GM19193 (cell line): ENCODE results near the gene ZNF678.

Source experiments
- POLR2A ChIP-seq: IDR thresholded peaks from 4 replicates; pipeline ENCODE4 v1.6.1; 2011; ENCODE audit not compliant: insufficient read depth, insufficient read length; ENCODE audit errors: extremely low read depth

ZNF678 gene

DNA sequence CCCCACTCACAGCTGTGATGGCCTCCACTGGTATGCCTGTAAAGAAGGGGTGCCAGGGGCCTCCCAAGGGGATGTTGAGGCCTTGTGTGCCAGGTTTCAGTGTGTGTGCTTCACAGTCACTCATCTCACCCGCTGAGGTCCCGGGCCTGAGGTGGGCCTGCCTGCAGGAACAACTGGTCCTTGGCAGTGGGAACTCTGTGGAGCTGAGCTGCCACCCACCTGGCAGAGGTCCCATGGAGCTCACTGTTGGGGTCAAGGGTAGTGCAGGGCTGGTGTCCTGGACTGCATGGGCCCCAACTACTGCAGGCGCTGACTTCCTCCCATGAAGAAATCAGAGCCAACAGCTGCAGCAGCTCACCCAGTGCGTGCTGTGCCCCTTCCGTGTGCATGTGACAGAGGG, 17.3 kb upstream of the ZNF678 start:
- TF ChIP-seq POLR2A: no peak

DNA sequence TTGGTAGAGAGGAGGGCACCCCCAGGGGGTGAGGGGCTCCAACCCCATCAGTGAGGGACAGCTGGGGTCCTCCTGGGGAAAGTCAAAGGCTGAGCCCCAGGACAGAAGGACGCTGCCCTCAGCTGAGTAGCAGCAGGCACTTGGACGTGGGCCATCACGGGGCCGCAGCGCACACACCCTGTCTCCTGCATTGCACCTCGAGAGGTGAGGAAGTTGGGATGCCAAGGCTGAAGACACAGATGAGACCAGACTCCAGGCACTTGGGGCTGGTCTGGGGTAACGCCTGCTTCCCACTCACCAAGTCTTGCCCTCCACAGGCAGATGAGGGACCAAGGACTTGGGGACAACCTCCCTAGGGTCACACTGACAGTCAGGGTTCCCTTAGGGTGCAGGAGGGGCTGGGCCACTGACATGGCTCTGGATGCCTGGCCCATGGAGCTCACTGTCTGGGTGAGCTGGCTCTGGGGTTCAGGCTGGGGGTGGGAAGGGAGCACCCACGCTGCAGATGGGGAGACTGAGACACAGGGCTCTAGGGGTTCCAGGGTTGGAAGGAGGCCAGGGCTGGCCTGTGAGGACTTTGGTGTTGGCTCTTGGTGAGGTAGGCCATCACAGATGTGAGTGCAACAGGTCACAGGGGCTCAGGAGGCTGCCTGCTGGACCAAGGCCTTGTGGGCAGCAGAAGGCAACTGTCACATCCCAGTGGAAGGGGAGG, 16.6 kb upstream of the ZNF678 start:
- TF ChIP-seq POLR2A: no peak

DNA sequence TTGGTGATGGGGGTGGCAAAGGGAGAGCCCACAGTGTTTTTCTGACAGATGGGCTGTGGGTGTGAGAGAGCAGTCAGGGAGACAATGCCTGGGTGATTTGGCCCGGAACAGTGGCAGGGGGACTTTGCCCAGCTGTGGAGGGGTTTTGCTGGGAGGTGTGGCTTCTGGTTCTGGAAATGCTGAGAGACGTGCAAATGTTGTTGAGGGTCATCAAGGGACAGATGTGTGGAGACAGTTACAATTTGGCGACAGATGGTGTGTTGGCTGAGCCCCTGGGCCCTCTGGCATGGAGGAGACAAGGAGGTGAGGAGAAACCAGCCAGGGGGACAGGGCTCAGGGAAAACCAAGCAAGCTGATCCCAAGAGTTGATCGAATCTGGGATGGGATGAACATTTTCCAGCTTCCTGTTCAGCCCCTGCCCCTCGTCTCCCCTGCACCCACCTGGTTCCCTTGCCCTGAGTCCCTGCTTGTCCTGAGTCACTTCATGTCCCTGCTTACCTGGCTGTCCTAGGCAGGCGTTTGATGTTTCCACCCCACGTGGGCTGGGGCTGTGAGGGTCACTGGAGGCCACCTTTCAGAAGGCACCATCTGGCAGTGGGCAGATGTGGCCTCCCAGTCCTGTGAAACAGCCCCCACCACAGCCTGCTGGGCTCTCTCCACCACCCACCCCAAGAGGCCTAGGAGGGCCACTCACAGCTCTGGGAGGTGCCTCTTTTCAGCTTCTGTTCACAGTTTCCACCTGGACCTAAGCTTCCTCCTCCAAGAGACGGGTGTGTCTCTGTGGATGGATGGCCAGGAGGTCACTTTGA, 15.8 kb upstream of the ZNF678 start:
- no peak for TF ChIP-seq POLR2A

DNA sequence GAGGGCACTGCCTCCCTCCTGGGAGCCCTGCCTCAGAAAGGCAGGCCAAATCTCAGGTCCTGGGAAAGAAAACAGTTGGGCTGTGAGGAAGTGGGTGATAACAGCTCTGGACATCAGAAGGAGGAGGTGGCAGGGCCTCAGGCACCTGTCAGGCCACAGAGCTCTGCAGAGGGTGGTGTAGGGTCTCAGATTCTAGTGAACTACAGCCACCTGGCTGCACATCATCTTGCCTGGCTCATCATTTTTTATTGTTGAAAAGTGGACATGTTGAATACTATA, 15.3 kb upstream of the ZNF678 start:
- no peak for TF ChIP-seq POLR2A

DNA sequence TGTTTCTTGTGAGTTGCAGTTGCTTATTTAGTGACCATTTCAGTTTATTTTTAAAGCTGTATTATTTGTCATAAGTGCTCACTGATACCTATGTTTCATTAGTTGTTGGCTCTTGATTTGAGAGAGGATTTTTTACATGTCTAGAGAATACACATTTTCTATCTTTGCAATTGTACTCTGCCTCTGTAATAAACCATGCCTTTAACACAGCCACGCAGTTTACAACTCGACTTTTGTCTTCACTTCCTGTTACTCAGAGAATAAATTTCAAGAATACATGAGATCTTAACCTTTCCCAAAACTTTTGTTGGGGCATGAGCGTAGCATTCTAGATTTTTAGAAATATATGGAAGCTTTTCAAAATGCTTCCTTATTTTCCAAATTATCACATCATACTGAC, 14.9 kb upstream of the ZNF678 start:
- no peak for TF ChIP-seq POLR2A

DNA sequence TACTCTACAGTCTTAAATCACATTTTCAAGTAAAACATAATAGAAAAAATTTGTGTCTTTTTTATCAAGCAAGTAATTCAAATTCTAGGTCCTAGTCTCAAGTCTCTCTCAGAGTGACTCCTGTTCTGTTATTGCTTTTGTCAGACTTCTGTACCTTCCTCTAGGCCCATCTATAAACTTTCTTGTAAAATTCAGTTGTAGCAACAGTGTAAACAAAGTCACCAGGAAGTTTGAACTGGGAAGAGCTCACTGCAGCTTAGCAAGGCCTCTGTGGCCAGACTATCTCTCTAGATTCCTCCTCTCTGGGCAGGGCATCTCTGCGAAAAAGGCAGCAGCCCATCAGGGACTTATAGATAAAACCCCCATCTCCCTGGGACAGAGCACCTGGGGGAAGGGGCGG, 13.5 kb upstream of the ZNF678 start:
- no peak for TF ChIP-seq POLR2A

DNA sequence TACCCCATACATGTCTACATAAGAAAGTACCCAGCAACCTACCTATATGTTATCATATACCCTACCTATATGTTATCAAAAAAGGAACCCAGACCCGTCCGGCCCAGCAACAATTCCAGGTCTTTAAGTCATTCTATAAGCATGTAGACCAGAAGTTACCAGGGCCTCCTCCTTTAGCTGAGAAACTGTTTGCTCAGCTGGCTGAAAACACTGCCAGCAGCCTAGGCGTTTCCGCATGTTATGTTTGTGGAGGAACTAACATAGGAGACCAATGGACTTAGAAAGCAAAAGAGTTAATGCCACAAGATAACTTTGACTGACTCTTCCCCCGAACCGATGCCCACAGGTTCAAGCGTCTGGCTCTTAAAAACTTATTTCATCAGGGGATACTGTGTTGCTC, 7.1 kb upstream of the ZNF678 start:
- TF ChIP-seq POLR2A: no peak

DNA sequence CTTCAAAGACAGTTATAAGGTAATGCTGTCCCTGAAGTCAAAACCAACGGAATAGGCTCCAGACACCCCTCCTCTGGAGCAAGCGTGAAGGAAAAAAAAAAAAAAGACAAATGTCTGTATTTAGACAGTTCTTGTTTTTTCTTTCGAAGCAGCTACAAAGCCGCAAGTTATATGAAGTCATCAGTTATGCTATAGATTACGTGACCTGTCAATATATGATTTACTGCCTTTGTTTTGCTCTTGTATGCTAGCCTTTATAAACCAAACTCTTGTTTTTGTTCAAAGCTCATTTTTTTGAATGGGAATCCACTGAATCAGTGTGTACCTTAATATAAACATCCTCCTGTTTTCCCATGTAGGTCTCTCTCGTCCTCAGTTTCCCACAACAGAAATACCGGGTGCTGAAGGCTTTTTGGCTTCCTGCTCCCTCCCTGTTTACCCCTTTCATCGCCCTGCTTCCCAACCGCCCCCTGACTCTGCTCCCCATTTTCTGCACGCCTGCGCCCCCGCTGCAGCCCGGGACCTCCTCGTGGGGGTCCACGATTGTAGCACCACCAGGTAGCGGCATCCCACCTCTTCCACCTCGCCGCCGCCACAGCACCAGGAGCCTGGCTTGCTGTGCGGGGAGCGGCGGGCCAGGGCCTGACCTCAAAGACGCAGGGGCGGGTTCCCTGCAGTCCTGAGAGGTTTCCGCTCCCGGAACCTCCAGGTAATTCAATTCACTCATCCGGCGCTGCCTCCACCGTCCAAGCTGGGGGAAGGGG, 5.2 kb upstream of the ZNF678 start:
- no peak for TF ChIP-seq POLR2A

DNA sequence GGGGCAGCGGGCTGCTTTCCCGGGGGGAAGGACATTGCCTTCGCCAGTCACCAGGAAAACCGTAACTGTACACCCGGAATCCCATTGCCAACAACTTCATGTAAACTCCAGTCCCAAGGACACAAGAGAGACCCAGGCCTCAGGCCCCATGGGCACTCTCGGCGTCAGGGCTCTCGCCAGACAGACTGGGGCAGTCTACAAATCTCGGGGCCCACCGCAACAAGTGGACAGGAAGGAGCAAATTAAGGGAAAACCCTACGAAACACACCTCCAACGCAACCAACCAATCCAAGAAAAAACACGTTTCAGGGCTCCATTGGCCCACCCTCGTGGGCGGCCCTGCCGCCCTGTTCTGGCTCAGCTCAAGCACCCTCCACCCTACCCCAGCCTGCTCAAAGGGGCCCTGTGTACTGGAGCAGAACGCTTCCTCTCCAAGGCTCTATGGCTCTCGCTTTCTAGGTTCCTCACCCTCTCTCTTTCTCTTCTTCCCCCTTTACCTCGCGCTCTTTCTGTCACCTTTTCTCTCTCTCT, 4.6 kb upstream of the ZNF678 start:
- no peak for TF ChIP-seq POLR2A

DNA sequence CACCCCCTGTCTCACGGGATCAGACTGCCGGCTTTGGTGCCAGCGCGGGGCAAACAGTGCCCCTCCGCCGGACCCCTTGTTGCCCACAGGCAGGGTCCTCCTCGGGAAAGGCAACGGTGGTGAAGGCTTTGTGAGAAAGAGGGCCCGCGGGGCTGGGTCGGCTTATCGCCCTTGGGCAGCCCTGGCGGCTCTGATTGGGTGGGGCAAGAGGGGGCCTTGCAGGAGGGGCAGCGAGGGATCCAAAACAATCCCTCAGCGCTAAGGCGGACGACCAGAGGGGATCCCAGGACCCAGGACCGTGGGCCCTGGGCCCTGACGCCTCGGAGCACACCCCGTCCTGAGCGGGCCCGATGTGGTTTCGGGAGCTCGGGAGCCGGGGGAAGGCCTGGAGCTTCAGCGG, 3.9 kb upstream of the ZNF678 start:
- TF ChIP-seq POLR2A: no peak

DNA sequence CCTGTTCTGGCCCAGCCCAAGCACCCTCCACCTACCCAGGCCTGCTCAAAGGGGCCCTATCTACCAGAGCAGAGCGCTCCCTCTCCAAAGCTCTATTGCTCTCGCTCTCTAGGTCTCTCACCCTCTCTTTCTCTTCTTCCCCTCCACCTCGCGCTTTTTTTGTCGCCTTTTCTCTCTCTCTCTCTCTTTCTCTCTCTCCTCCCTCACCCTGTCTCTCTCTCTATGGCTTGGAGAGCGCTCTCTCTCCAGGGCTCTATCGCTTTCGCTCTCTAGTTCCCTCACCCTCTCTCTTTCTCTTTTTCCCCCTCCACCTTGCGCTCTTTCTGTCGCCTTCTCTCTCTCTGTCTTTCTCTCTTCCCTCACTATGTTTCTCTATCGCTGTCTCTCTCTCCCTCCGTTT, 3.4 kb upstream of the ZNF678 start:
- no peak for TF ChIP-seq POLR2A

DNA sequence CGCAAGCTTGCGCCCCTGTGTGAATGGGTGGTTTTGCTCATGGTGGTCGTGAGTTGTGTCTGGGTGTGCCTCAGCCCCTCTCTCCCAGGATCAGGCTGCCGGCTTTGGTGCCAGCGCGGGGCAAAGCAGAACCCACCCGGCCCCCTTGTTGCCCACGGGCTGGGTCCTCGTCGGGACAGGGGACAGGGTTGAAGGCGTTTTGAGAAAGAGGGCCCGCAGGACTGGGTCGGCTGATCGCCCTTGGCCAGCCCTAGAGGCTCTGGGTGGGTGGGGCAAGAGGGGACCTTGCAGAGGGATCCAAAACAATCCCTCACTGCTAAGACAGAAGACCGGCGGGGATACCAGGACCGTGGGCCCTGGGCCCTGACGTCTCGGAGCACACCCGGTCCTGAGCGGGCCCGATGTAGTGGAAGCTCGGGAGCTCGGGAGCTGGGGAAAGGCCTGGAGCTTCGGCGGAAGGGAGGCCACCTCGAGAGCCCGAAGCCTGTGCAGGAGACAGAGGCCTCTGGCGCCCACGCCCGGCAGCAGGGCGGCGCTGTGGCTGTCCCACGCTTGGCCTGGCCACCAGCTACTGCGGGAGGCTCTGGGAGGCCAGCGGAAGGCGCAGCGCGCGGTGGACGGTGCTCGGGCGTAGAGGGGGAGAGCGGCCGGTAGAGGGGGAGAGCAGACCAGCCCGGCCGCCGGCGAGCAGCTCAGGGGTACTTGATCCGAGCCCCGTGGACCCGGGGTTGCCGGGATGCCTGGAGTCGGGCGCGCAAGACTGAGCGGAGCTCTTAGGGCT, 2.8 kb upstream of the ZNF678 start:
- no peak for TF ChIP-seq POLR2A

DNA sequence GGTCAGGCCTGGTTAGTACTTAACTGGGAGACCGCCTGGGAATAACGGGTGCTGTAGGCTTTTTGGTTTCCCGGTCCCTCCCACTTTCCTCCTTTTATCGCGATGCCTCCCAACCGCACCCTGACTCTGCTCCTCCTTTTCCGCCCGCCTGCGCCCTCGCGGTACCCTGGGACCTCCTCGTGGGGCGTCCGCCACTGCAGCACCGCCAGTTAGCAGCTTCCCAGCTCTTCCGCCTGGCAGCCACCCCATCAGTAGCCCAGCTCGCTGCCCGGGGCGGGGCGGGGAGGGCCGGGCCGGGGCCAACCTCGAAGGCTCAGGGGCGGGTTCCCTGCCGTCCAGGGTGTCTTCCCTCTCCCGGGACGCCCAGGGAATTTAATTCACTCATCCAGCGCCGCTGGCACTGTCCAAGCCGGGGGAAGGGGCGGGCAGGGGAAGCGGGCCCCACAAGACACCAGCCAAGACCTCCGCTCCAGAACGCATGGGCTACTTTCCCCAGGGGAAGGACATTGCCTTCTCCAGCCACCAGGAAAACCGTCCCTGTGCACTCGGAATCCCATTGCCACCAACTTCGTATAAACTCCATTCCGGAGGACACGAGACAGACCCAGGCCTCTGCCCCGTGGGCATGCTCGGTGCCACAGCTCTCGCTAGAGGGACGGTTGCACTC, 2.0 kb upstream of the ZNF678 start:
- no peak for TF ChIP-seq POLR2A

DNA sequence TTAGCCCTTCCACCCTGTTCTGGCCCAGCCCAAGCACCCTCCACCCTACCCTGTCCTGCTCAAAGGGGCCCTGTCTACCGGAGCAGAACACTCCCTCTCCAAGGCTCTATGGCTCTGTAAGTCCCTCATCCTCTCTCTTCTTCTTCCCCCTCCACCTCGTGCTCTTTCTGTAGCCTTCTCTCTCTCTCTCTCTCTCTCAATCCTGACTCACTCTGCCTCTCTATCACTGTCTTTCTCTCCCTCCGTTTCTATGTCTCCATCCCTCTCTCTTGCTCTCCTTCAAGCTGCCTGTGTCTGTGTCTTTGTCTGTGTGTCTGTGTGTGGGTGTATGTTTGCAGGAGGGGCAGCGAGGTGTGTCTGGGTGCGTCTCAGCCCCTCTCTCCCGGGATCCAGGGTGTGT, 1.3 kb upstream of the ZNF678 start:
- TF ChIP-seq POLR2A: no peak
